ENCODE data around the gene C9orf43. TPM values are rescaled to one million over a fixed set of nuclear protein-coding genes. Genes with fewer than 3 reads are reported as not detected.
A peak's percentile ranks its signal among the peaks of the same experiment; 100 is the strongest.

Gene C9orf43
- total and polyA plus RNA-seq, 9 of the 15 experiments (the other 6 are each of a cell fraction or from before 2014, with no cell fraction given): 0.21 to 0.58 (median 0.33) TPM

GRCh38 chr9:113368982-113369854 lies 41.3 kb upstream of the C9orf43 start (continued):
- no peak for TF ChIP-seq ZBTB33 (CRISPR knock-in tag; IDR thresholded peaks at IDR 0.05)
- peak; percentile 91 for TF ChIP-seq ZNF766 (CRISPR knock-in tag; conservative IDR thresholded peaks at IDR 0.05)
- TF ChIP-seq ZFP1 (CRISPR knock-in tag; IDR thresholded peaks at IDR 0.05): no peak
- no peak for TF ChIP-seq ZNF280B (CRISPR knock-in tag; IDR thresholded peaks at IDR 0.05)
- no peak for TF ChIP-seq KAT2B (IDR thresholded peaks at IDR 0.05; ENCODE audit: low read depth, low read length)
- no peak for TF ChIP-seq POLR2H (tag; IDR thresholded peaks at IDR 0.05; ENCODE audit: low read depth)
- no peak for TF ChIP-seq ARID4B (CRISPR knock-in tag; IDR thresholded peaks at IDR 0.05)
- 0 out of 2 replicates have a peak, but pooled peaks have one; percentile 26 for TF ChIP-seq KLF1 (tag; IDR thresholded peaks at IDR 0.05)
- TF ChIP-seq BMI1 (IDR thresholded peaks at IDR 0.05; ENCODE audit: low read length): no peak
- TF ChIP-seq SMARCA5 (IDR thresholded peaks at IDR 0.05): no peak
- no peak for TF ChIP-seq ZNF239 (CRISPR knock-in tag; IDR thresholded peaks at IDR 0.05)
- TF ChIP-seq SMARCA4 (IDR thresholded peaks at IDR 0.05): peak; percentile 97
- TF ChIP-seq ZZZ3 (IDR thresholded peaks at IDR 0.05): no peak
- TF ChIP-seq ZNF583 (CRISPR knock-in tag; IDR thresholded peaks at IDR 0.05): no peak
- TF ChIP-seq ARID2 (IDR thresholded peaks at IDR 0.05): no peak
- no peak for TF ChIP-seq TAF15 (IDR thresholded peaks at IDR 0.05; ENCODE audit: low read depth, low read length)
- TF ChIP-seq NCOA2 (IDR thresholded peaks at IDR 0.05; ENCODE audit: partially characterized antibody in 2 of 2): no peak
- no peak for TF ChIP-seq PTBP1 (IDR thresholded peaks at IDR 0.05; ENCODE audit: low read depth, low read length)
- peak in 1 of 2 experiments; percentile 82; a peak in 1 of 4 replicates for TF ChIP-seq ZNF639 (CRISPR knock-in tag; conservative IDR thresholded peaks at IDR 0.05 in 1 of 2, IDR thresholded peaks at IDR 0.05 in 1 of 2)
